ENCODE results near the gene TGIF1. TPM values are rescaled to one million over a fixed set of nuclear protein-coding genes. Genes with fewer than 3 reads are reported as not detected.

Gene TGIF1
- total and polyA plus RNA-seq, 9 of the 15 experiments (the other 6 are each of a cell fraction or from before 2014, with no cell fraction given): 16.1 to 77.7 (median 44.6) TPM

DNA sequence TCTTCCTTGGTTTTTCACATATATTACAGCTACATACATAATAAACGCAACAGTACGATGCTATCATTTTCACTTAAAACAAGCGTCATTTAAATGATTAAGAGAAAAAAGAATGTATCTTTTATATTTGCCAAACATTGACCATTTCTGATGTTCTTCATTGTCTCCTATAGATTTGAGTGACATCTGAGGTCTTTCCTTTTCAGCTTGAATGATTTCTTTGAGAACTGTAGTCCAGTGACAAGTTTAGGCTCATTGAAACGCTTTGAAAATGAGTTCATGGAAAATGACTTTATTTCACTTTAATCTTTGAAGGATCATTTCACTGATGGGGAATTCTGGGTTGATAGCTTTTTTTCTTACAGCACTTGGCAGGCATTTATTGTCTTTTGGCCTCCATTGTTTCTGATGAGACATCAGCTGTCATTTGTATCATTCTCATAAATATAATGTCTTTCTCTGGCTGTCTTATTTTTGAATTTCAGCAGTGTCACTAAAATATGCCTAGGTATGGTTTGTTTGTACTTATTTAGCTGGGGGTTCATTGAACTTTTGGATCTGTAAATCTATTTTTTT is 10.9 kb downstream of the TGIF1 start (continued):
- TF ChIP-seq, protein P1, sequence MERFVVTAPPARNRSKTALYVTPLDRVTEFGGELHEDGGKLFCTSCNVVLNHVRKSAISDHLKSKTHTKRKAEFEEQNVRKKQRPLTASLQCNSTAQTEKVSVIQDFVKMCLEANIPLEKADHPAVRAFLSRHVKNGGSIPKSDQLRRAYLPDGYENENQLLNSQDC (CRISPR knock-in tag; IDR thresholded peaks at IDR 0.05): no peak
- TF ChIP-seq KAT2B (IDR thresholded peaks at IDR 0.05; ENCODE audit: low read depth, low read length) (no peak), ARNT (IDR thresholded peaks at IDR 0.05) (0 out of 4 replicates have a peak, but pooled peaks of 1 of the 2 experiments have one; percentile 35), CTBP1 (IDR thresholded peaks at IDR 0.05; ENCODE audit: borderline replicate concordance) (no peak), RB1 (IDR thresholded peaks at IDR 0.05; ENCODE audit: low read depth) (no peak)
- TF ChIP-seq, protein P2, sequence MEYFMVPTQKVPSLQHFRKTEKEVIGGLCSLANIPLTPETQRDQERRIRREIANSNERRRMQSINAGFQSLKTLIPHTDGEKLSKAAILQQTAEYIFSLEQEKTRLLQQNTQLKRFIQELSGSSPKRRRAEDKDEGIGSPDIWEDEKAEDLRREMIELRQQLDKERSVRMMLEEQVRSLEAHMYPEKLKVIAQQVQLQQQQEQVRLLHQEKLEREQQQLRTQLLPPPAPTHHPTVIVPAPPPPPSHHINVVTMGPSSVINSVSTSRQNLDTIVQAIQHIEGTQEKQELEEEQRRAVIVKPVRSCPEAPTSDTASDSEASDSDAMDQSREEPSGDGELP (CRISPR knock-in tag; IDR thresholded peaks at IDR 0.05; ENCODE audit: borderline replicate concordance): no peak
- TF ChIP-seq, protein P3, sequence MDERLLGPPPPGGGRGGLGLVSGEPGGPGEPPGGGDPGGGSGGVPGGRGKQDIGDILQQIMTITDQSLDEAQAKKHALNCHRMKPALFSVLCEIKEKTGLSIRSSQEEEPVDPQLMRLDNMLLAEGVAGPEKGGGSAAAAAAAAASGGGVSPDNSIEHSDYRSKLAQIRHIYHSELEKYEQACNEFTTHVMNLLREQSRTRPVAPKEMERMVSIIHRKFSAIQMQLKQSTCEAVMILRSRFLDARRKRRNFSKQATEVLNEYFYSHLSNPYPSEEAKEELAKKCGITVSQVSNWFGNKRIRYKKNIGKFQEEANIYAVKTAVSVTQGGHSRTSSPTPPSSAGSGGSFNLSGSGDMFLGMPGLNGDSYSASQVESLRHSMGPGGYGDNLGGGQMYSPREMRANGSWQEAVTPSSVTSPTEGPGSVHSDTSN (CRISPR knock-in tag; IDR thresholded peaks at IDR 0.05; ENCODE audit: low read depth): no peak
- TF ChIP-seq, protein P3 (tag; conservative IDR thresholded peaks at IDR 0.05; ENCODE audit: low read depth): 0 out of 2 replicates have a peak, but pooled peaks have one; percentile 24
- TF ChIP-seq, protein P4, sequence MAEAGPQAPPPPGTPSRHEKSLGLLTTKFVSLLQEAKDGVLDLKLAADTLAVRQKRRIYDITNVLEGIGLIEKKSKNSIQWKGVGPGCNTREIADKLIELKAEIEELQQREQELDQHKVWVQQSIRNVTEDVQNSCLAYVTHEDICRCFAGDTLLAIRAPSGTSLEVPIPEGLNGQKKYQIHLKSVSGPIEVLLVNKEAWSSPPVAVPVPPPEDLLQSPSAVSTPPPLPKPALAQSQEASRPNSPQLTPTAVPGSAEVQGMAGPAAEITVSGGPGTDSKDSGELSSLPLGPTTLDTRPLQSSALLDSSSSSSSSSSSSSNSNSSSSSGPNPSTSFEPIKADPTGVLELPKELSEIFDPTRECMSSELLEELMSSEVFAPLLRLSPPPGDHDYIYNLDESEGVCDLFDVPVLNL (CRISPR knock-in tag; IDR thresholded peaks at IDR 0.05; ENCODE audit: low read depth): no peak

All from K562 (cell line).